BLaER1 treated with 17β-estradiol and CSF1 and Interleukin-3, amounts not matched to agents 10 nM and 100 nM (cell line): Measurements from ENCODE around the gene MOCS3.
A peak's percentile ranks its signal among the peaks of the same experiment; 100 is the strongest.

Source experiments
- H3K27ac ChIP-seq, 11 experiments: shearing (Covaris generic); formaldehyde crosslinking; 2 replicates each; pipeline ENCODE4 v1.8.1; 2022
- H3K27me3 ChIP-seq, 11 experiments: shearing (Covaris generic); formaldehyde crosslinking; 2 replicates each; pipeline ENCODE4 v1.8.1; 2022
- H3K36me3 ChIP-seq, 11 experiments: shearing (Covaris generic); formaldehyde crosslinking; 2 replicates each; pipeline ENCODE4 v1.8.1; 2022
- H3K4me1 ChIP-seq, 10 experiments: shearing (Covaris generic); formaldehyde crosslinking; 2 replicates each; pipeline ENCODE4 v1.8.1; 2022
- H3K4me2 ChIP-seq, 11 experiments: shearing (Covaris generic); formaldehyde crosslinking; 2 replicates each; pipeline ENCODE4 v1.8.1; 2022
- H3K4me3 ChIP-seq, 10 experiments: shearing (Covaris generic); formaldehyde crosslinking; 2 replicates each; pipeline ENCODE4 v1.8.1; 2022
- H3K9ac ChIP-seq, 11 experiments: shearing (Covaris generic); formaldehyde crosslinking; 2 replicates each; pipeline ENCODE4 v1.8.1; 2022
- H3K9me3 ChIP-seq, 11 experiments: shearing (Covaris generic); formaldehyde crosslinking; replicated peaks in 1 of 11; 2 replicates each; pipeline ENCODE4 v1.8.1; 2022
- H4K20me1 ChIP-seq, 11 experiments: shearing (Covaris generic); formaldehyde crosslinking; 2 replicates each; pipeline ENCODE4 v1.8.1; 2022
- Cebpa-rat ChIP-seq, 11 experiments: shearing (Covaris generic); IDR thresholded peaks; 2 replicates each; pipeline ENCODE4 v1.8.1; 2022

MOCS3 gene

DNA sequence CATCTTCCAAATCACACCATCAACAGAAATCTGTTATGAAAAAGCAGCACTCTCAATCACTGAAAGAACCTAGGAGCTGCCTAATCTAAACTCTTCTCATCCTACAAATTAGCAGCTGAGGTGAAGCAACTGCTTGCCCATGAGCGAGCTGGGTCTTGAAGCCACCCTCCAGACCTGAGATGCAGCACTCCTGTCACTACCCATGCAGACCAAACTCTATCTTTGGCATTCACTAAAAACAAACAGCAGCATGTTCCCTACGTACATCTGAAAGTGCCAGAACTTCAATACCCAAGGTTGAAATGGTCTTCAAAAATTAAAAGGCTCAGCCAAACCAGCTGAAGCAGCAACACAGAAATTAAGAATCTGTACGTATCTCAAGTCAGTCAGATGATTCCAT, 41.7 kb upstream of the MOCS3 start:
- Histone ChIP-seq H3K27ac (peak overlapping the region in 5 of 11 experiments; percentile 1 to 47 (median 17); a peak in 7 of 22 replicates), H3K4me1 (peaks cover 57 to 90% (median 79%) of the 10 kb centered on the region in 10 experiments), H3K36me3 (peaks cover 16 to 91% (median 65%) of the 10 kb centered on the region in 11 experiments)

DNA sequence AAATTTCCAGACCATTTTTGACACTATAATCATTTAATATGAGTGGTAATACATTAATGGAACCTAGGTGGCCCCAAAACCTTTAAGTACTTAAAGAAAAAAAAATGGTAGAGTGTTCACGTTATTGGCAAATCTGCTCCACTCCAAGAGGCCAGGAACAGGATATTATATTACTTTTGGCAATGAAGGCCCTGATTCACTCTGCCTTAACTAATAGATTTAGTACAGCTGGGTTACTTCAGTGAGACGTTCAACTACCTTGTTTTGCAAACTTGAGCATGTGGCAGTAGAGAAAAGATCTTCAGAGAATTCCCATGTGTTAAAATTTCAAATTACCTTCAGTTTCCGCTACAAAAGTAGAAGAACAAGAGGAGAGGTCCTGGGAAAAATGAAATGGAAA, 40.2 kb upstream of the MOCS3 start:
- Histone ChIP-seq H3K27me3 (no peaks in the 10 kb centered on the region), H3K4me1 (peaks cover 71 to 97% (median 91%) of the 10 kb centered on the region in 10 experiments), H3K4me2 (peak overlapping the region in 10 of 11 experiments; percentile 30 to 63 (median 52); a peak in 15 of 22 replicates), H3K27ac (no peak overlapping the region), H3K9ac (no peak overlapping the region), H4K20me1 (peaks cover 100% of the 10 kb centered on the region in 11 experiments), H3K36me3 (peaks cover 16 to 91% (median 65%) of the 10 kb centered on the region in 11 experiments), H3K9me3 (no peaks in the 10 kb centered on the region), H3K4me3 (no peak overlapping the region)
- TF ChIP-seq Cebpa-rat (IDR thresholded peaks at IDR 0.05): no peak

More for the DNA sequence above, 41.7 kb upstream of the MOCS3 start:
- TF ChIP-seq Cebpa-rat (IDR thresholded peaks at IDR 0.05): no peak
- Histone ChIP-seq H3K4me2 (peak overlapping the region; percentile 30 to 76 (median 53)), H4K20me1 (peaks cover 100% of the 10 kb centered on the region in 11 experiments), H3K9ac (peak overlapping the region in 2 of 11 experiments; percentile 6 to 39; a peak in 2 of 22 replicates), H3K9me3 (no peaks in the 10 kb centered on the region), H3K27me3 (no peaks in the 10 kb centered on the region), H3K4me3 (no peak overlapping the region)

DNA sequence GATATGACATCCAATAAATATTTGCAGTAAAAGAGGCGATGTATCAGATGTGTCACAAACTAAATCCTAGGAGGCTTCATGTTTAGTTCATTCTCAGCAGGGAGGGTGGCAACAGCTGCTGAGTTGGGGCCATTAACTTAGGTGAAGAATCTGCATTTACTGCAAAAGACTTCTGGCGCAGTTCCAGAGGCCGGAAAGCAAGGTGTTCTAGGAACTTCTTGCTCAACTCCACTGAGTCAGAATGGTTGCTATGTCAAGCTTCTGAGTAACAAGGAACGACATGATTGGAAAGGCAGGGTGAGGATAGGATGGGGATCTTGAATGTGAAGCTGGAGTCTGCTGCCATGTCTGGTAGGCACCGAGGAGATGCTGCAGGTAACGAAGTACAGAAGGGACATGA, 39.1 kb upstream of the MOCS3 start:
- Histone ChIP-seq H3K4me2 (peak overlapping the region; percentile 6 to 51 (median 27); a peak in 15 of 22 replicates), H3K27ac (no peak overlapping the region), H3K4me1 (peaks cover 70 to 97% (median 95%) of the 10 kb centered on the region in 10 experiments)

DNA sequence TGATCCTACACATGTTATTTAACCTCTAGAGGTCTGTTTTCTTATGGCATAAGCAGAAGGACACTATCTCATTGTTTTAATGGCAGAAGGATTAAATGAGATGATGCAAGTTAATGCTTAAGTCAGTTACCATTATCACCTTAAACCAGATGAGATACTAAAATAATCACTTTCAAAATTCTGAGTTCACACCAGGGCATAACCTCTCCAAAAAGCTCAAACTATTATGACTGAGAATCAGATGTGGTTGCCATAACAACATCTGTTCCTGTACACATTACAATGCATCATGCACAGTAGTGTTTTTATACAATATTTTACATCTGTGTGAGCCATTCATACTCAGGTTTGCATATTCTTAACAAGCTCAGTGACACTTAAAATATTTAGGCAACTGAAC, 37.6 kb upstream of the MOCS3 start:
- H3K36me3 ChIP-seq: peaks cover 19 to 92% (median 78%) of the 10 kb centered on the region in 11 experiments
- no peak overlapping the region for H3K9ac ChIP-seq
- no peak overlapping the region for H3K4me3 ChIP-seq
- peaks cover 82 to 99% (median 97%) of the 10 kb centered on the region in 10 experiments for H3K4me1 ChIP-seq
- no peak for TF ChIP-seq Cebpa-rat (IDR thresholded peaks at IDR 0.05)
- no peaks in the 10 kb centered on the region for H3K27me3 ChIP-seq
- H4K20me1 ChIP-seq: peaks cover 100% of the 10 kb centered on the region in 11 experiments
- H3K9me3 ChIP-seq: no peaks in the 10 kb centered on the region
- H3K4me2 ChIP-seq: peak overlapping the region in 2 of 11 experiments; percentile 30 to 84; a peak in 2 of 22 replicates
- H3K27ac ChIP-seq: peak overlapping the region in 1 of 11 experiments; percentile 34; a peak in 2 of 22 replicates

More for the DNA sequence above, 39.1 kb upstream of the MOCS3 start:
- Histone ChIP-seq H4K20me1 (peaks cover 100% of the 10 kb centered on the region in 11 experiments), H3K36me3 (peaks cover 12 to 91% (median 66%) of the 10 kb centered on the region in 11 experiments), H3K9me3 (no peaks in the 10 kb centered on the region), H3K27me3 (no peaks in the 10 kb centered on the region), H3K9ac (no peak overlapping the region), H3K4me3 (no peak overlapping the region)
- TF ChIP-seq Cebpa-rat (IDR thresholded peaks at IDR 0.05): no peak

DNA sequence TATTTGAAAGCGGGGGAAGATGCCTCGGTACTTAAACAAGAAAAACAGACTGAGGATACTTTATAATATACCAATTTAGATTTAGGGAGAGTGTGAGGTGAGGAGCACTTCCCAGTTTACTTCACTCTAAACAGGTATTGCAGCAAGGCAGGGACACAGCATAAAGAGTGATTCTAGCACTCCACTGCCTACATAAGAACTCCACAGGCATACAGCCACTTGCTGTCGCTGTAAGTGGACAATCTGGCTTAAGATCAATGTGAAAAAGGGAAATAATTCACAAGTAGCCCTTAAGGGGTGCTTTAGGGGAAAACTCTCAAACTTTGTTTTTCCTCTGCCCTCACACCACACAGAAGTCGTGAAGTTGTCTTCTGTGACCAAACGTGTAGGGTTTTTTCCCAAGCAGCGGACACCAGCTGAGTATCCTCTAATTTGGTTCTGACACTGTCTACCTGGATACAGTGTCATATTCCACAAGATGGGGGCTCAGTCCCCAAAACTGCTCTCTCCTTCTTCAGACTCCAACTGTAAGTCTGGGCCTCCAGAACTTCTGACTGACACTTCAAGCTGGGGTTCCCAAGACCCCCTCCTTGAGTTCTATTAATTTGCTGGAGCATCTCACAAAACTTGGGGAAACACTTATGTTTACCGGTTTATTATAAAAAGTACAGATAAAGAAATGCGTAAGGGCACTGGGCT, 36.7 kb upstream of the MOCS3 start:
- peaks cover 93 to 100% (median 100%) of the 10 kb centered on the region in 11 experiments for H4K20me1 ChIP-seq

DNA sequence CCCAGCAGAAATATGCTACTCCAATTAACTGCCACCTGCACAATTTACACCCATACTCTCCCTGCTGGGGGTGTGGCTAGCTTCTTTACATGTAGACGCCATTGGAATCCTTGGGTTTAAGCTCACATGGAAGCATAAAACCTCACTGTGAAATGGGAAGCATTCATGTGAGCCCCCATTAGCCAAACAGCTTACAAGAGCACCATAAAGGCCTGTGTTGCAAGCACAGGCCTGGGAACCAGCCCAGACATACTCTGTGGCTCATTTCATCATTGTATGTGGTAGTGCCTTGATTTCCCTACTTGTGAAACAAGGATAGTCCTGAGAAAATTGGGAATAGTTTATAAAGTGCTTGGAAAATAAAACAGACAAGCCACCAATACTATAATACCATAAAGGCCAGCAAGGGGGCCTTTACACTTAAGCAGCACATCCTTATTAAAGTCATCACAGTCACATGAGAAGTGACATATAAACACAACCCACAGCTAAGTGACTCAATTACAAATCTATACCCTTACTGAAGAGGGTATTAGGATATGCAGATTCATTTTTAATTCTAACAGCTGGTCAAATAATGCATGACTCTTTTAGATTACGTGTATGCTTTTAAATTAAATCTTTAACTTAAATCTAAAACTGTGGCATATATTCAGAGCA, 34.2 kb upstream of the MOCS3 start:
- Histone ChIP-seq H3K27ac (peak overlapping the region in 2 of 11 experiments; percentile 6 to 7; a peak in 1 of 22 replicates), H3K9me3 (no peaks in the 10 kb centered on the region), H3K9ac (0 out of 22 replicates have a peak overlapping the region, but pooled peaks of 1 of the 11 experiments have one; percentile 13), H3K4me1 (peaks cover 69 to 98% (median 94%) of the 10 kb centered on the region in 10 experiments), H3K27me3 (no peaks in the 10 kb centered on the region), H3K4me3 (no peak overlapping the region), H4K20me1 (peaks cover 89 to 100% (median 99%) of the 10 kb centered on the region in 11 experiments), H3K4me2 (peak overlapping the region; percentile 20 to 84 (median 53)), H3K36me3 (peaks cover 22 to 100% (median 88%) of the 10 kb centered on the region in 11 experiments)
- TF ChIP-seq Cebpa-rat (IDR thresholded peaks at IDR 0.05): no peak

More for the DNA sequence above, 36.7 kb upstream of the MOCS3 start:
- H3K9ac ChIP-seq: peak overlapping the region in 8 of 11 experiments; percentile 16 to 62 (median 32); a peak in 9 of 22 replicates
- peaks cover 19 to 92% (median 78%) of the 10 kb centered on the region in 11 experiments for H3K36me3 ChIP-seq
- H3K4me3 ChIP-seq: no peak overlapping the region
- H3K27me3 ChIP-seq: no peaks in the 10 kb centered on the region
- no peak for TF ChIP-seq Cebpa-rat (IDR thresholded peaks at IDR 0.05)
- H3K4me1 ChIP-seq: peaks cover 74 to 99% (median 94%) of the 10 kb centered on the region in 10 experiments
- H3K4me2 ChIP-seq: peak overlapping the region; percentile 32 to 84 (median 53)
- peak overlapping the region in 9 of 11 experiments; percentile 22 to 59 (median 37); a peak in 16 of 22 replicates for H3K27ac ChIP-seq
- H3K9me3 ChIP-seq: no peaks in the 10 kb centered on the region

DNA sequence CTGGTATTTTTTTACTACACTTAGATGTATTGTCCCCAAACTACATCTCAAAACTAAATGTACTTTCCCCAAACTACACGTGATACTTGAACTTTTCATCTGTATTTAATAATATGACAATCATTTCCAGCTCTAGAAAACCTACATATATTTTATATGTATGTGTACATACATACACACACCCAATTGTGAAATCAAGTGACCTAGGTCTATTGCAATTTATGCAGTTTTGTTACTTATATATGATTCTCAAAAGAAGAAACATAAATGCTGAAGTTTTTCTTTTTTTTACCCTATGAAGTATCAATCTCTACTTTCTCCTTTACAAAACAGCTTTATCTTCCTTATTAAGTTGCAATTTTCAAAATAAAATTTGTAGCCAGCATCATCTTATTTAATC, 32.1 kb upstream of the MOCS3 start:
- peaks cover 17 to 82% (median 72%) of the 10 kb centered on the region in 11 experiments; a peak in 21 of 22 replicates for H3K36me3 ChIP-seq
- peak overlapping the region in 4 of 11 experiments; percentile 43 to 89 (median 69); a peak in 8 of 22 replicates for H3K4me2 ChIP-seq
- TF ChIP-seq Cebpa-rat (IDR thresholded peaks at IDR 0.05): no peak

DNA sequence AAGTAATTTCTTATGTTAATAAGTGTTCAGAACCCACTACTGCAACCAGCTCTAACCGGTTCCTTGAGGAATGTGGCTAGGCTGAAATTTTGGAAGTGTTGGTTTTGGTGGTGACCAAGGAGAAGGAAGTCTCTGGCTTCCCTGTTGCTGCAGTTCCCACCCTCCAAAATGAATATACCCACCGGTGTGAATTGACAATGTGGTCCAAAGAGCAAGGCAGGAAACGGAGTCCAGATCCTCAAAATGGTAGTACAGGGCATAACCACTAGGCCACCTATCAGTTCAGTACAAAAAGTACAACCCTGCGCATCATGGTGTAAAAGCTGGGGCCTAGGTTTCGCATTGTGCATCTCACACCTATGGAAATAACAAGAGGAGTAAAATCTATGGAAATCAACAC, 30.1 kb upstream of the MOCS3 start:
- Histone ChIP-seq H3K4me2 (peak overlapping the region; percentile 84 to 95 (median 86)), H4K20me1 (peaks cover 48 to 65% (median 58%) of the 10 kb centered on the region in 11 experiments), H3K4me3 (peak overlapping the region; percentile 95 to 100 (median 99); a peak in 18 of 20 replicates), H3K4me1 (peaks cover 52 to 72% (median 63%) of the 10 kb centered on the region in 10 experiments), H3K9ac (peak overlapping the region in 1 of 11 experiments; percentile 46; a peak in 3 of 22 replicates), H3K9me3 (no peaks in the 10 kb centered on the region), H3K36me3 (peaks cover 20 to 69% (median 58%) of the 10 kb centered on the region in 11 experiments; a peak in 21 of 22 replicates), H3K27ac (peak overlapping the region in 2 of 11 experiments; percentile 99; a peak in 2 of 22 replicates), H3K27me3 (no peaks in the 10 kb centered on the region)
- TF ChIP-seq Cebpa-rat (IDR thresholded peaks at IDR 0.05): no peak

More for the DNA sequence above, 32.1 kb upstream of the MOCS3 start:
- H4K20me1 ChIP-seq: peaks cover 68 to 85% (median 77%) of the 10 kb centered on the region in 11 experiments
- no peaks in the 10 kb centered on the region for H3K27me3 ChIP-seq
- H3K4me3 ChIP-seq: no peak overlapping the region
- H3K9ac ChIP-seq: no peak overlapping the region
- no peak overlapping the region for H3K27ac ChIP-seq
- H3K4me1 ChIP-seq: peaks cover 64 to 80% (median 73%) of the 10 kb centered on the region in 10 experiments
- no peaks in the 10 kb centered on the region for H3K9me3 ChIP-seq
